GM18520 (cell line): ENCODE data around the gene ZSCAN5A.
"Not testable (repeated sequence)": the region's sequence is repeated elsewhere in the genome, so short reads cannot be mapped to it uniquely, and the experiment has no call there.

Experiments
- ATAC-seq: cut with Tn5 transposase; IDR thresholded peaks from one replicate; pipeline ENCODE4 v1.9.1; 2021; ENCODE audit not compliant: unreplicated experiment

The ZSCAN5A gene

DNA sequence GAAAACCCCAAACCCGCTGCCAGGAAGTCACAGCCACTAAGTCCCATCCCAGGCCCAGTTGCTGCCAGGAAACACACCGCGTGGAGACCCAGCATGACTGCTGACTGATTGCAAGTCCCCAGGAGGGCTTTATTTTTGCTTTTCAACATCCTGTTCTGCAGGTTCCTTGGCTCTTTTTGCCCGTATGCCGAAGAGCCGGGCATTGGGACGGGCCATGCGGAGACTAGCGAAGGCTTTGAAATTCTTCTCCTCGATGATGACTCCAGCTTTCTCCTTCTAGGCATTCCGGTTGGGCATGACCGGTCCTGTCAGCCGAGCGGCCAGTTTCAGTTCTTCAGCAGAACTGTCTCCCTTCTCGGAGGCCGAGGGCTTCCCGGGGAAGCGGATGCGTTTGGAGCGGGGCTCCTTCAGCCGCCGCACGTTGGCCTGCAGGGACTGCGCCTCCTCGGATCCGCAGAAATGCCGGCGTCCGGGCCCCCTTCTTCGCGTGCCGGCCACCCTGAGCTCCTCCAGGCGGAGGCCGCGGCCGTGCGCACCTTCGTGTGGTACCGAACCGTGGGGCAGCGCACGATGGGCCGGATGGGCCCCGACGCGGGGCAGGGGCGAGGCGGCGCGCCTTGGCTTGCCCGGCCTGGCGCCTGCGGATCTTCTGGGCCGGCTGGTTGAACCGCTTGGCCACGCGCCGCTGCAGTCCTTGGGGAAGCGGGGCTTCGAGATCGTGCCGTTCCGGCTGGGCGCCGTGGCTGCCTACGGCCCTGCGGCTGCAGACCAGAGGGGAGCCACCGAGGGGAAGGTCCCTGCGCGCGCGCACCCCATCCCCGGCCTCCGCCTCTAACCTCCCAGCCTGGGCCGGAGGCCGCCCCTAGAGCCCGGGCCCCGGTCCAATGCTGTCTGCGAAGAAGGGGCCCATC is 97.3 kb downstream of the ZSCAN5A start:
- no peak for ATAC-seq

DNA sequence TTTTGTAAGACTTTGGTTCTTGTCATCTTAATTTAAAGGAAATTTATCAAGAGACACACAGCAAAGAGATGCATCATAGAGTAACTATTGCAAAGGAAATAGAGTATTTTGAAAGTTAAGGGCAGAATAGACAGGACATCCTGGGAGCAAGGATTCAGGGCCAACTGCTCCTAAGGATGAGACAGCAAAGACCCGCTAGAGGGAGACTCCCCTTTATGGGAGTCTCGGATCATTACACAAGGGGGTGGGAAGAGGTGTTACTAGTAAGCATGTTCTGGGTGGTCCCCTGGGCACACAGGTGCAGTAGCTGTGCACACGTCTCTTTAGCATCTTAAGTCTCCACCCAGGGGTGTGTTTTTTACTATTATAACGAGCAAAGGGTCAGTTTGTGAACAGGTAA is 102.9 kb downstream of the ZSCAN5A start:
- no peak for ATAC-seq

DNA sequence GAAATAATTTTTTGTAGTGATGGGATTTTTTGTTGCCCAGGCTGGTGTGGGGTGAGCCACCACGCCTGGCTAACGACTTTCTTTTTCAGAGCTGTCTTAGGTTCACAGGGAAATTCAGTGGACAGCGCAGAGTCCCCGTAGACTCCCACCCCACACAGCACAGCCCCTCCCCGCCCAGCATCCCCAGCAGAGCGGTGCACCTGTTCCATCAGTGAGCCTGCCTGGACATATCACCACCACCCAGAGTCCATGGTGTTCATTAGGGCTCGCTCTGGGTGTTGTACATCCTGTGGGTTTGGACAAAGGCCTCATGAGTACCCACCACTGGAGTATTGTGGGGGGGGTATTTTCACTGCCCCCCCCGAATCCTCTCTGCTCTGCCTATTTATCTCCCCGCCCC is 104.6 kb downstream of the ZSCAN5A start:
- not testable (repeated sequence) for ATAC-seq

DNA sequence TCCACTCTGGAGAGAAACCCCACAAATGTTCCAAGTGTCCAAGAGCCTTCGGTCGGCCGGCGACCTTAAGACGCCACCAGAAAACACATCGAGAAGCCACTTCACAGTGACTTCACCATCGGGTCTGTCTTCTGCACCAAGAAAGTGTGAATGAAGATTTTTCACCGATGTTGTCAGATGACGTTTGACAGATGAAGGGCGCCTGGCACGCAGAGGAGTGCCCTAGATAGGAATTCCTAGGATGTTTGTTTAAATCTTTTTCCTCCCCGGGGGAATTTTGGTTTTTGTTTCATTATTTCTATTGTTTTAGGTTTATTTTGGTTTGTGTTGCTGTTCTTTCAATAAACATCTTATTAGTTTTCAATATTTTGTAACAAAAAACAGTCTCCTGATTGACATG is 105.5 kb downstream of the ZSCAN5A start:
- no peak for ATAC-seq

DNA sequence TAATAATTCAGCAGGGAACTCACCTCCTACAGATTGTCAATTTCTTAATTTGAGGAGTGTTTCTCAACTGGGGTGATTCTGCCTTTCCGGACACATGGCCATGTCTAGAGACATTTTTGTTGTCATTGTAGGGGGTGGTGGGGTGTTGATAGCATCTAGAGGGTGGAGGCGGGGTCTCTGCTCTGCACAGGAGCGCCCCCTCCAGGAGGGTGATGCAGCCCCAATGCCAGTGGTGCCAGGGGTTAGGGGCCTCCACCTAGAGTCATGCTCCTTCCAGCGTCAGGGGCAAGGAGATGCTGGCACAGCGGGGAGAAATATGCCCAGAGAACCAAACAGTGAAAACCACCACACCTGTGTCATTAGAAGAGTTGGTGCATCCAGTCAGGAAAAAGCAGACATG is 107.1 kb downstream of the ZSCAN5A start:
- not testable (repeated sequence) for ATAC-seq

DNA sequence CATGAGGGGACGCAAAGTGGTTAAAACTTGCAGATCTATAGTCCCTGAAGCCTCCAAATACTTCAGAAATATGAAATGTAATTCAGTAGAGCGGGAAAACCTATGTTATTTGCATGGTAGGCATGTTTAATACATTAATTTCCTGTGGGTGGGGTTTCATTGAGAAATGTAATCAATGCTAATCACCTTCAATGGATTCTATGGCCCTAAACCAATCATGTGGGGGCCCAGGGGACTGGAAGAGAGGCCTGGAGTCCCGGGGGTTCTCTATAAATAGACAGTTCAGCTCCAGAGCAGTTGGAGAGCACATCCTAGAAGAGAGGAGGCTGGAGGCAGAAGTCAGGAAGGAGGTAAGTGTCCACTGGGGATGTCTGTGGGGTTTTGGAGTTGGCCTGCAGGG is 112.7 kb downstream of the ZSCAN5A start, which contains the start of gene ZSCAN5C:
TSS of gene ZSCAN5C (plus strand) at position 301 of the 400 bp plus-strand sequence. CDS start 3,641 bp downstream, outside the sequence.
- ATAC-seq = no peak

DNA sequence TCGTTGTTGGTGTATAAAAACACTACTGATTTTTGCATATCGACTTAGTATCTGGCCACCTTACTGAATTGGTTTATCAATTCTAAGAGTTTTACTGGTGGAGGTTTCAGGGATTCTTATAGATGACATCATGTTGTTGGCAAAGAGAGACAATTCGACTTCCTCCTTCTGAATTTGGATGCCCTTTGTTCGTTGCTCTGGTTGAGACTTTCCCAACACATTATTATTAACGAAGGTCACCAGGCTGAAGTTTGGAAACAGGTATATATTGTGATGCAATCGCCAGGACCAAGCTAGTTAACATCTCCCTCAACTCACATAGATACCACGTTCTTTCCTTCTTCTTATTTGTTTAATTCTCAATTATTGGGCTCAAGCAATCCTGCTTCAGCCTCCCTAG is 115.0 kb downstream of the ZSCAN5A start:
- no peak for ATAC-seq

DNA sequence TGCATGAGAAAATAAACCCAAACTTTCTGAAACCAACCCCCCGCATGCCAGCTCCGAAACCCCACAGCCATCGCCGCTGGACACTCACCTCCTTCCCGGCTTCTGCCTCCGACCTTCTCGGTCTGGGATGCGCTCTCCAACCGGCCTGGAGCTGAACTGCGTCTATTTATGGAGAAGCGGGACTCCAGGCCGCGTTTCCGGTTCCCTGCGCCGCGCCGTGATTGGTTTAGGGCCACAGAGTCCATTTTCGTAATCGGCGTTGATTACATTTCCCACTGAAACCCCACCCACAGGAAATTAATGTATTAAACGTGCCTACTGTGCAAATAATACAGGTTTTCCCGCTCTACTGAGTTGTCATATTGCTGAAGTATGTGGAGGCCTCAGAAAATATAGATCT is 117.0 kb downstream of the ZSCAN5A start, which contains the start of gene ZSCAN5B:
TSS of gene ZSCAN5B (minus strand) at position 138 of the 400 bp plus-strand sequence. CDS start 4,731 bp downstream, outside the sequence.
- not testable (repeated sequence) for ATAC-seq

DNA sequence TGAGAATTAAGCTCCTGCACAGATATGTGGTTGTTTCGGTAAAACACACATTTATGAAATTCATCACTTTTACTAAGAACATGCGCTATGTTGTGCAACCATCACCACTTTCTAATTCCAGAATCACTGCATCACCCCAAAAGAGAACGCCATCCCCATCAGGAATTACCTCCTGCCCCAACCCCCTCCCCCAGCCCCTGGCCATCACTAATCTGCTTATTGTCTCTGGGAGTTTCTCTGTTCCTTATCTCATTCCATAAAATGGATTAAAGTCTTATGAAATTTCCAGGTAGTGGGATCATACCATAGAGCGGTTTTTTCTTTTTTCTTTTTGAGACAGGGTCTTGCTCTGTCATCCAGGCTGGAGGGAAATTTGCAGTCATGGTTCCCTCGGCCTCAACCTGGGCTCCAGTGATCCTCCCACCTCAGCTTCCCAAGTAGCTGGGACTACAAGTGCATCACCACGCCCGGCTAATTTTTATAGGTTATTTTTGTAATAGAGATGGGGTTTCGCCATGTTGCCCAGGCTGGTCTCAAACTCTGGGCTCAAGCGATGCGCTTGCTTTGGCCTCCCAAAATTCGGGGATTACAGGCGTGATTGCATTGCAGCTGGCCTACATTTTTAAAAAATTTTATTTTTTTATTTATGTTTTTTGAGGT is 120.5 kb downstream of the ZSCAN5A start:
- no peak for ATAC-seq

DNA sequence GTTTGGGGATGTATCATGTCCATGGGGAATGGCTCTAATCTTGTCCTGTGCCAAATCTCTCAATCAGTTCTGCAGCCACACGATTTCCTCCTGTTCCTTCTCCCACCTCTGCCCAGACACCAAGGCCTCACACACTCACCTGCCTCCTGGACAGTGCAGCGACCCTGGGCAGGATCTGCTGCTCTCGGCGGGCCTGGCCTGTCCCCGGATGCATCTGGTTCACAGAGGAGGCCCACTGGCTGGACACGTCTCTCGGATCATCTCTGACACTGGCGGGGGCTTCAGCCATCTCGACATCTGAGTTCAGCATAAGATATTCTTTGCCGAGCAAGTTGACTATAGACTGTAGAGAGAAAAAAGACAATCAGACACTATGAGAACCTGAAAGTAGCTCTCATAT is 122.9 kb downstream of the ZSCAN5A start:
- no peak for ATAC-seq

DNA sequence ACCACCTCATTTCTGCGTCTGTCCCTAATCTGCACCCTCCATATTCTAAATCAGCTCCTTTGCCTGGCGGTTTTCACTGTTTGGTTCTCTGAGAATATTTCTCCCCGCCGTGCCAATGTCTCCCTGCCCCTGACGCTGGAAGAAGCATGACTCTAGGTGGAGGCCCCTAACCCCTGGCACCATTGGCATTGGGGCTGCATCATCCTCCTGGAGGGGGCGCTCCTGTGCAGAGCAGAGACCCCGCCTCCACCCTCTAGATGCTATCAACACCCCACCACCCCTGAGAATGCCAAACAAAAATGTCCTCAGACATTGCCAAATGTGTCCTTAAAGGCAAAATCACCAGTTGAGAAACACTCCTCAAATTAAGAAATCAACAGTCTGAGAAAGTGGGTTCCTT is 123.5 kb downstream of the ZSCAN5A start:
- ATAC-seq = no peak

DNA sequence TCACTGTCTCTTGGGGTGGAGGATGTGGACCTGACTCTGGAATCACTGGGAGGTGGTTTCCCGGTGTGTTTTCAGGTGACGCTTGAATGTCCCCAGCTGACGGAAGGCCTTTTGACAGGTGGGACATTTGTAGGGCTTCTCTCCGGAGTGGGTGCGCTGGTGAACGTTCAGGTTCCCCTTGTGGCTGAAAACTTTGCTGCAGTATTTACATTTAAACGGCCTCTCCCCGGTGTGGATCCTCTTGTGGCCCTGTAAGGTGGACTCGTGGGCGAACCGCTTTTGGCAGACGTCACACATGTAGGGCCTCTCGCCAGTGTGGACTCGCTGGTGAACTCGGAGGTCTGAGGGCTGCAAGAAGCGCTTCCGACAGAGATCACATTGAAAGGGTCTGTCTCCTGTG is 124.9 kb downstream of the ZSCAN5A start:
- ATAC-seq = no peak

DNA sequence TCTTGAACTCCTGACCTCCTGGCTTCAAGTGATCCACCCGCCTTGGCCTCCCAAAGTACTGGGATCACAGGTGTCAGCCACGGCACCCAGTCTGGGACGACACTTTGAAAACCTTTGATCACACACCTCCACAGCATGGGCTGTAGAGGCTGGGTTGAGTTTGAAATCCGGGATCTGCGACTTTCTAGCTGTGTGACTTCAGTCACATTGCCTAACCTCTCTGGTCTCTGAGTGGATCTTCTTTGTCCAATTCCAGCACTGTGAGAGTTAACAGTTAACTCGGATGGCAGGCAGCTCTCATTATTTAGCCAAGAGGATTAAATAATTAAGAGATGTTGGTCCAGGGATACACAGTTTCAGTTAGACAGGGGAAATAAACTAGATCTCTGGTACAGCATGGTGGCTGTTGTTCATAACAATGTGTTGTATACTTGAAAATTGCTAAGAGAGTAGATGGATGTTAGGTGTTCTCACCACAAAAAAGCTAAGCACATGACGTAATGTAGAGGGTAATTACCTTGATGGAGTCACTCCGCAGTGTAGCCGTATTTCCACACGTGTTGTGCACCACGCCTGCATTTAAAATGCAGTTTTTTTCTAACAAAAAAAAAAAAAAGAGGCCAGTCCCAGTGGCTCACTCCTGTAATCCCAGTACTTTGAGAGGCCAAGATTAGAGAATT is 136.9 kb downstream of the ZSCAN5A start:
- ATAC-seq = no peak

DNA sequence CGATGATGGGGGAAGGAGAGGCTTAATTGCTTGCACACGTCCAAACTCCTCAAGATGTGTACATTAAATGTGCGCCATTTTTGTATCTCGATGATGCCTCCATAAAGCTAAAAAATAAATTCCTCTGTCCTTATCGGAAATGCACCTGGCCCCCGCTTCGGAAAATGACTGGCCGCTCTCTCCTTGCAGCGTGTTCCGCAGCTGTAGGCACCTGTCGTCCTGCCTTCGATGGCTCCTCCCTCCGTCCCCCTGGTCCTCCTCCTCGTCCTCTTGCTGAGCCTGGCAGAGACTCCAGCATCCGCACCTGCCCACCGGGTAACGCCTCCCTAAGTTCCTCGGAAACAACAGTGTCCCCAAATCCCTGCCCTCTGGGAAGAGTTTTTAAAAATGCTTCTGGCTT is 137.8 kb downstream of the ZSCAN5A start:
- ATAC-seq = no peak

DNA sequence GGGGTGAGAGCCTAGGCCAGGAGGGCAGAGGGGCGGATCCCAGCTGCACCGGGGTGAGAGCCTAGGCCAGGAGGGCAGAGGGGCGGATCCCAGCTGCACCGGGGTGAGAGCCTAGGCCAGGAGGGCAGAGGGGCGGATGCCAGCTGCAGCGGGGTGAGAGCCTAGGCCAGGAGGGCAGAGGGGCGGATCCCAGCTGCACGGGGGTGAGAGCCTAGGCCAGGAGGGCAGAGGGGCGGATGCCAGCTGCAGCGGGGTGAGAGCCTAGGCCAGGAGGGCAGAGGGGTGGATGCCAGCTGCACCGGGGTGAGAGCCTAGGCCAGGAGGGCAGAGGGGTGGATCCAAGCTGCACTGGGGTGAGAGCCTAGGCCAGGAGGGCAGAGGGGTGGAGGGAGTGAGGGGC is 138.3 kb downstream of the ZSCAN5A start:
- ATAC-seq = not testable (repeated sequence)

DNA sequence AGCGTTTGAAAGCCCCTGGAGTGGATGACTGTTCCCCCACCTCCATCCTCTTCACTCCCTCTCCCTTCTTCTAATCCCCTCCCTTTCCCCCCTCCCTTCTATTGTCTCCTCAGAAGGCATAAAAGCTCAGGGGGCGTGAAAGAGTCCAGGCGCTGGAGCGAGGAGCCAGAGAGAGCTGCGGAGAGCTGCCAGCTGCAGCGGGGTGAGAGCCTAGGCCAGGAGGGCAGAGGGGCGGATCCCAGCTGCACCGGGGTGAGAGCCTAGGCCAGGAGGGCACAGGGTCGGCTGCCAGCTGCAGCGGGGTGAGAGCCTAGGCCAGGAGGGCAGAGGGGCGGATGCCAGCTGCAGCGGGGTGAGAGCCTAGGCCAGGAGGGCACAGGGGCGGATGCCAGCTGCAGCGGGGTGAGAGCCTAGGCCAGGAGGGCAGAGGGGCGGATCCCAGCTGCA is 138.8 kb downstream of the ZSCAN5A start, which contains the start of gene GALP:
TSS of gene GALP (plus strand) at position 148 of the 447 bp plus-strand sequence. CDS start 1,101 bp downstream, outside the sequence.
- ATAC-seq = not testable (repeated sequence)

DNA sequence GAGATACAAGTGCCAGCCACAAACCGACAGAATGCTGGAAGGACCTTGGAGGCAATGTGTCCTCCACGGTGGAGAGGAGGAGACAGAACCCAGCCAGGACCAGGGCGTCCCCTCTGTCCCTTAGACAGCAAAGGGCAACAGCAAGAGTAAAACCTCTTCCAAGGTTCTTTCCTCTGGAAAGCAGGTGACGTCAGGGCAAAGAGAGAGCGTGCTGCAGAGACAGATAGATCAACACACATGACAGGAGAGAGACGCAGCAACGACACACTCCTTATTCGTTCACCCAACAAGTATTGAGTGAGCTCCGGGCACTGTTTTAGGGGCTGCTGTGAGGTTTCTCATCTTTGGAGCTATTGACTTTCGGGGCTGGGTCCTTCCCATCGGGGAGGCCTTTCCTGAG is 140.1 kb downstream of the ZSCAN5A start:
- no peak for ATAC-seq

DNA sequence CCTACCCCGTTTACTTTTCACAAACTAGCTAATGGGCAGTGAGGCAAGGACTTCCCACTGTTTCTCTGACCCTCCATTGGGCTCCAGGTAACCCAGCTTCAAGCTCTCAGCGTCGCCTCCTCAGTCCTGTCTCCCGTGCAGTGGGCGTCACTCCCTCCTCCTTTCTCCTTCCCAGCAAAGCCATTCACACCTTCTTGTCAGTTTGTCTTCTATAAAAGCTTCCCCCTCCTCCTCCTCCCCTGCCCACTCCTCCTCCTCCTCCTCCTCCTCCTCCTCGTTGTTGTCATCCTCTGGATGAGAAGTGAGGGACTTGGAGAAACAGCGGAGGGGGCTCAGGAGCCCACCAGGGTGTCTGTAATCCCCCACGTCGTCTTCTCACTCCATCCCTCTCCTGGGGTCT is 140.6 kb downstream of the ZSCAN5A start:
- ATAC-seq = no peak
